Measurements from ENCODE around the gene GREB1L. TPM values are rescaled to one million over a fixed set of nuclear protein-coding genes. Genes with fewer than 3 reads are reported as not detected.

The GREB1L gene
- total RNA-seq, 1 donor from 2014 or later: 0.70 TPM

DNA sequence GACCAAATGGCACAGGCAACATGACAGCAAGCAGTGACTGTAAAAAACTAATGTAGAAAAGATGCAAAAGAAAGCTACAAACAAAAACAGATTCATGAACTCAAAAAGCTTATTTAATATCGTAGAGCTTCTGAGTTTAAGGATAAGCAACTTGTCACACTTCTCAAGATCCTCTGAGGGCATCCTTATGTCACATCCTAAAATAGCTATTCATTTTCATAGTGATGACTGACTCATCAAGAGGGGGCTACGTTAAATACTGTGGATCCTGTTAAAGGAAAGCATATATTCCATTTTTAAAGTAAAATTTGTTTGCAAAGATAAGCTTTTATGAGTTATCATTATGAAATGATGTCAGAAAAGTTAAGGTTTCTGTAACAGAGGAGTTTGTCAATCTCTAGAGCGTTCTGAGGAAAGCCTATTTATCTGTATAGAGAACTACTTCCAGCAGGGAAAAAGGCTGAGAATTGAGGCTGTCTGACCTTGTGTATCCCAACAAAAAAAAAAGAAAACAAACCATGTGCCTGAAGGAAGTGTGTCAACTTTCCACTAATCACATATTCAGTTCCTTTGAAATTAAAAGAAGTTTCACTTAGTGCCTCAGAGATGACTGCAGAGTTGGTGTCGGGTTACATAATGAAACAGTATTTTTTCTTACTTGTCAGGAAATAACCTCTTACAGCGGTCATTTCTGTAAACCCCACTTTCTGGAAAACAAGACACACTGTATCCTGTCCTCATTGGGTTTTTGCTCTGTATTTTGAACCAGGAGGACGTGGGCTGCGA lies 243.0 kb downstream of the GREB1L start:
- TF ChIP-seq, protein P1, sequence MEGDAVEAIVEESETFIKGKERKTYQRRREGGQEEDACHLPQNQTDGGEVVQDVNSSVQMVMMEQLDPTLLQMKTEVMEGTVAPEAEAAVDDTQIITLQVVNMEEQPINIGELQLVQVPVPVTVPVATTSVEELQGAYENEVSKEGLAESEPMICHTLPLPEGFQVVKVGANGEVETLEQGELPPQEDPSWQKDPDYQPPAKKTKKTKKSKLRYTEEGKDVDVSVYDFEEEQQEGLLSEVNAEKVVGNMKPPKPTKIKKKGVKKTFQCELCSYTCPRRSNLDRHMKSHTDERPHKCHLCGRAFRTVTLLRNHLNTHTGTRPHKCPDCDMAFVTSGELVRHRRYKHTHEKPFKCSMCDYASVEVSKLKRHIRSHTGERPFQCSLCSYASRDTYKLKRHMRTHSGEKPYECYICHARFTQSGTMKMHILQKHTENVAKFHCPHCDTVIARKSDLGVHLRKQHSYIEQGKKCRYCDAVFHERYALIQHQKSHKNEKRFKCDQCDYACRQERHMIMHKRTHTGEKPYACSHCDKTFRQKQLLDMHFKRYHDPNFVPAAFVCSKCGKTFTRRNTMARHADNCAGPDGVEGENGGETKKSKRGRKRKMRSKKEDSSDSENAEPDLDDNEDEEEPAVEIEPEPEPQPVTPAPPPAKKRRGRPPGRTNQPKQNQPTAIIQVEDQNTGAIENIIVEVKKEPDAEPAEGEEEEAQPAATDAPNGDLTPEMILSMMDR (IDR thresholded peaks at IDR 0.05): no peak
- no peak for DNase-seq (ENCODE audit: extremely low spot score, unreplicated experiment)
- Mint-ChIP-seq H3K36me3 (ENCODE audit: unreplicated experiment) (no peaks in the 10 kb centered on the region), H3K9me3 (ENCODE audit: unreplicated experiment) (no peaks in the 10 kb centered on the region), H3K4me3 (ENCODE audit: unreplicated experiment) (no peak overlapping the region), H3K4me1 (ENCODE audit: unreplicated experiment) (peaks cover 6% of the 10 kb centered on the region), H3K27me3 (ENCODE audit: unreplicated experiment) (peaks cover 3% of the 10 kb centered on the region), H3K27ac (ENCODE audit: unreplicated experiment) (no peak overlapping the region)

GRCh38 chr18:21486905-21487437 lies 244.9 kb downstream of the GREB1L start:
- Mint-ChIP-seq H3K36me3 (ENCODE audit: unreplicated experiment) (no peaks in the 10 kb centered on the region), H3K4me1 (ENCODE audit: unreplicated experiment) (peaks cover 6% of the 10 kb centered on the region), H3K9me3 (ENCODE audit: unreplicated experiment) (no peaks in the 10 kb centered on the region), H3K27me3 (ENCODE audit: unreplicated experiment) (peaks cover 3% of the 10 kb centered on the region), H3K27ac (ENCODE audit: unreplicated experiment) (no peak overlapping the region), H3K4me3 (ENCODE audit: unreplicated experiment) (no peak overlapping the region)
- DNase-seq (ENCODE audit: extremely low spot score, unreplicated experiment): no peak
- TF ChIP-seq, protein P1 (IDR thresholded peaks at IDR 0.05): no peak

DNA sequence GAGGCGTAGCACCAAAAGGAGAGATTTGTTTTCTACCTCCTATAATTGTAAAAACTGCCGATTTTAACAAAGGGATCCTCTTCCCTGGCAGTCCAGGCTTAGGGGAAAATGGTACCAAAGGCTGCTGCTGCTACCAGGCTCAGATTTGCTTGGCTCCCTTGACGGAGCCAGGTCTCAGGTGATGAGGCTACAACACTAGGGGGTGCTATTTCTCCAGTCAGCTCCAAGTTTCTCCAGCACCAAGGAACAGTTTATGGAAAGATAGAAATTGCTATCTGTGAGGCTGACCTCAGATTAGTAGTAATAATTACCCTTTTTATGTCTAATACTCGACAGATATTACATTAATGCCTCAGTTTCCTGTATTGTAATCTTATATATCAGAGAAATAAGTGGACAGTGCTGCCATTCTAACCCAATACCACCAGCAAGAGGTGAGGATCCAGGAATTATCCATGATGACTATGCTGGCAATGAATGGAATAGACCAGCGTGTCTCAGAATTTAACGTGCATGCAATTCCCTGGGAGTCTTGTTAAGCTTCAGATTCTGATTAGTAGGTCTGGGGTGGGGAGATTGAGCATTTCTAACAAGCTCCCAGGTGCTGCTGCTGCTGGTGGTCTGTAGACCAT lies 247.2 kb downstream of the GREB1L start:
- Mint-ChIP-seq H3K36me3 (ENCODE audit: unreplicated experiment) (no peaks in the 10 kb centered on the region), H3K4me3 (ENCODE audit: unreplicated experiment) (no peak overlapping the region), H3K4me1 (ENCODE audit: unreplicated experiment) (peaks cover 6% of the 10 kb centered on the region), H3K27me3 (ENCODE audit: unreplicated experiment) (peaks cover 3% of the 10 kb centered on the region), H3K27ac (ENCODE audit: unreplicated experiment) (no peak overlapping the region), H3K9me3 (ENCODE audit: unreplicated experiment) (no peaks in the 10 kb centered on the region)
- no peak for DNase-seq (ENCODE audit: extremely low spot score, unreplicated experiment)
- TF ChIP-seq, protein P1 (IDR thresholded peaks at IDR 0.05): peak; percentile 67

- Mint-ChIP-seq H3K9me3 (ENCODE audit: unreplicated experiment) (no peaks in the 10 kb centered on the region), H3K4me1 (ENCODE audit: unreplicated experiment) (peaks cover 3% of the 10 kb centered on the region), H3K27me3 (ENCODE audit: unreplicated experiment) (peaks cover 5% of the 10 kb centered on the region), H3K27ac (ENCODE audit: unreplicated experiment) (no peak overlapping the region), H3K36me3 (ENCODE audit: unreplicated experiment) (no peaks in the 10 kb centered on the region), H3K4me3 (ENCODE audit: unreplicated experiment) (no peak overlapping the region)
- DNase-seq (ENCODE audit: extremely low spot score, unreplicated experiment): no peak
- TF ChIP-seq, protein P1 (IDR thresholded peaks at IDR 0.05): no peak
These were observed 248.0 kb downstream of the GREB1L start for GRCh38 chr18:21489919-21490495.

DNA sequence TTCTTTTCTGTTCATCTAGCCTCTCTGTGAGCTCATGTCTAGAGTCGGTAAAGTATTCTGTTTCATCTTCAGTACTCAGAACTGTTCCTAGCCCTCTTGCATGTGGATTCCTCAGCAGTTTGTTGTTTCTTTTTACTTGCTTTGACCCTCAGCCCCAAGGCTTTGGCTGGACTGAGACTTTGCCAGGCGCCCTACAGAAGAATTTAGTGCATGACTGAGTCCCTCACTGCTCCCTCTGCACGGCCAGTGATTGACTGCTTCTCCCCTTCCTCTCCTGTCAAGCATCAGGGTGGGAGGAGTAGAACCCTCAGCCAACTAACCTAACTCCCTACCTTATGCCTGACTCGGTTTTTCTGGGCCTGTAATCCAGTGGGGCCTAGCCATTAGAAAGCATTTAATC lies 248.7 kb downstream of the GREB1L start:
- Mint-ChIP-seq H3K4me1 (ENCODE audit: unreplicated experiment) (no peaks in the 10 kb centered on the region), H3K27ac (ENCODE audit: unreplicated experiment) (no peak overlapping the region), H3K9me3 (ENCODE audit: unreplicated experiment) (no peaks in the 10 kb centered on the region), H3K4me3 (ENCODE audit: unreplicated experiment) (no peak overlapping the region), H3K36me3 (ENCODE audit: unreplicated experiment) (no peaks in the 10 kb centered on the region), H3K27me3 (ENCODE audit: unreplicated experiment) (peaks cover 5% of the 10 kb centered on the region)
- DNase-seq (ENCODE audit: extremely low spot score, unreplicated experiment): peak; percentile 42
- TF ChIP-seq, protein P1 (IDR thresholded peaks at IDR 0.05): no peak

Data from osteocyte (in vitro differentiated cells).